Stimulated activated CD4-positive, alpha-beta T cell treated with anti-CD3 and anti-CD28 coated beads, Interleukin-1b, Interleukin-23, amount 100 ng/mL, for 4 hours (primary cell): Measurements from ENCODE around the gene ALG13.
"Not testable (repeated sequence)": the region's sequence is repeated elsewhere in the genome, so short reads cannot be mapped to it uniquely, and the experiment has no call there.

Experiments used
- DNase-seq, 2 donors: peaks; one replicate each; pipeline ENCODE4 v3.0.0-alpha.2; 2020; ENCODE audit warnings: low read depth in 2 of 2

ALG13 gene

DNA sequence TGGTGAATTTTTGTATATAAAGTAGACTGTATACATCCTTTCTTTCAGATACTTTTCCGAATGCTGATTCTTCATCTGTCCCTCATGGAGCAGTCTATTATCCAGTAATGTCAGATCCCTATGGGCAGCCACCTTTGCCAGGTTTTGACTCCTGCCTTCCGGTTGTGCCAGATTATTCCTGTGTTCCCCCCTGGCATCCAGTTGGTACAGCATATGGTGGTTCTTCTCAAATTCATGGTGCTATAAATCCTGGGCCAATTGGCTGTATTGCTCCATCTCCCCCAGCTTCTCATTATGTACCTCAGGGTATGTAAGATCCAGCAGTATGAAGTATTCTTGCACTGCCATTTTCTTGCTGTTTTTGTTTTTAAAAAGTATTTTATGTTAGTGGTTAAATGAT, 78.7 kb downstream of the ALG13 start:
- no peak for DNase-seq

DNA sequence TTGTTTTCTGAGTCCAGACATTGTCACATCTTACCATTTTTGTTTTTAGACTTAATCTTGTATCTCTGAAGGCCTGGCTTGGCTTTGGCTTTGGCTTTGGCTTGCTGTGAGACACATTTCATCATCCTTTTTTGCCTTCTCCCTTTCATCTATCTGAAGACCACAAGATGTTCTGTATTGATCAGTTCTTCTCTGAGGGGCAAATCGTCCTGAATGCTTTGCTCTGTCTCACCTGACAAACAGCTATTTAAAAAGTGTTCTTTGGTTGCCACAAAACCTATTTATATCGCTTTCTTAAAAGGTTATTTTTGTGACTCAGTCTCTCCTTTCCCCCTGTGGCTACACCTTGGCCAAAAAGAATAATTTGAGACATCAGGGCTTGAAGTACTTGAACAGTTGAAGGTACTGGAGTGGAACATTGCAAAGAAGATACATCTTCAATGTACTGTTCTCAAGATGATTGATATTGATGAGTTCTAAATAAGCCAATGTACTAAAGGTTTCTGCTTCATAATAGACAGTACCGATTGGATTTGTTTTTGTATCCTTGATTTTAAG, 80.7 kb downstream of the ALG13 start:
- DNase-seq, result no peak

DNA sequence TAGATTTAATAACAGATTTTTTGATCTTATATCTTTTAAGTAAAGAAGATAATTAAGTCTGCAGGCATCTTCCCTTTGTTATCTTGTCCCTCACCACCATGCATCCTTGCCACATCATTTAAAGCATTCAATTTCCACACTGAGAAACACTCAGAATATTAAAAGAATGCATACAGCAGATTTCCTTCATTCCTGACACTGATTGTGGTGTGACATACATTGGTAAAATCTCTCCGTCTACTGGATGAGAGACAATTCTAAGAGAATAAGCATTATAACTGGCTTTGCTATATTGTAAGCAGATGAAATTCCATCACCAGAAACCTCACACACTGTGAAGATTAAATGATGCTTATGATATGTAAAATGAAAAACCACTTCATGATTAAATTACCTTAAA, 97.6 kb downstream of the ALG13 start:
- DNase-seq, result no peak

DNA sequence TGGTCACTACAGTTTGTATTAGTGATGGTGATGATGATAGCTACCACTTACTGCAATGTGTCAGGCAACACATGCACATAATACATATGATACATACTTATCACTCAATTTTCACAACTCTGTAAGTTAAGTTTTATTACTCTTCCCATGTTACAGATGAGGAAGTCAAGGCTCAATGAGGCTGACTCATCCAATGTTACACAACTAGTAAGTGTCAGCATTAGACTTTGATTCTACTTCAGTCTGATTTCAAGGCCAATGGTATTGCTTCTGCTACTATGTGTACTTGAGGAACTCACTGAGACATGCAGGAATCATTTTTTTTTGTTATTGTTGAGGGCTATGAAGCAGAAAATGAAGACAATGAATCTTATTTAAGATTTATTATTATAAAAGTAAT, 98.6 kb downstream of the ALG13 start:
- DNase-seq, result no peak

DNA sequence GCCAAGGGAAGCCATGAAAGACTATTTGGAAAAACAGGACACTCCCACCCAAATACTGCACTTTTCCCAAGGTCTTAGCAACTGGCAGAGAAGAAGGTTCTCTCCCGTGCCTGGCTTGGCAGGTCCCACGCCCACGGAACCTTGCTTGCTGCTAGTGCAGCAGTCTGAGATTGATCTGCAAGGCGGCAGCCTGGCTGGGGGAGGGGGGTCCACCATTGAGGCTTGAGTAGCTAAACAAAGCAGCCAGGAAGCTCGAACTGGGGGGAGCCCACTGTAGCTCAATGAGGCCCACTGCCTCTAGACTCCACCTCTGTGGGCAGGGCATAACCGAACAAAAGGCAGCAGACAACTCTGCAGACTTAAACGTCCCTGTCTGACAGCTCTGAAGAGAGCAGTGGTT, 103.7 kb downstream of the ALG13 start:
- no peak for DNase-seq

GRCh38 chrX:111790054-111790453, 109.1 kb downstream of the ALG13 start:
- not testable (repeated sequence) for DNase-seq
